Panc1 (cell line): Measurements from ENCODE around the gene MYO3B.

Experiments
- CTCF ChIP-seq: fragments of 450-650 bp; IDR thresholded peaks from 2 replicates; pipeline ENCODE4 v1.5.1; 2017; ENCODE audit warnings: mild to moderate bottlenecking
- POLR2AphosphoS5 ChIP-seq: IDR thresholded peaks from 2 replicates; pipeline ENCODE4 v1.6.1; 2012; ENCODE audit warnings: mild to moderate bottlenecking, low read depth, low read length, moderate library complexity
- TCF7L2 ChIP-seq: IDR thresholded peaks from 2 replicates; pipeline ENCODE4 v1.6.1; 2011; ENCODE audit warnings: mild to moderate bottlenecking, low read depth, low read length, inconsistent platforms
- TF ChIP-seq, protein P1 (sequence below), 2 experiments: IDR thresholded peaks; 2 replicates each; pipeline ENCODE4 v1.6.1; 2011 to 2012; ENCODE audit warnings: low read depth in 2 of 2, control low read depth in 1 of 2, low read length in 1 of 2, mild to moderate bottlenecking in 1 of 2, moderate library complexity in 1 of 2; ENCODE audit not compliant: insufficient read depth in 1 of 2

DNA sequence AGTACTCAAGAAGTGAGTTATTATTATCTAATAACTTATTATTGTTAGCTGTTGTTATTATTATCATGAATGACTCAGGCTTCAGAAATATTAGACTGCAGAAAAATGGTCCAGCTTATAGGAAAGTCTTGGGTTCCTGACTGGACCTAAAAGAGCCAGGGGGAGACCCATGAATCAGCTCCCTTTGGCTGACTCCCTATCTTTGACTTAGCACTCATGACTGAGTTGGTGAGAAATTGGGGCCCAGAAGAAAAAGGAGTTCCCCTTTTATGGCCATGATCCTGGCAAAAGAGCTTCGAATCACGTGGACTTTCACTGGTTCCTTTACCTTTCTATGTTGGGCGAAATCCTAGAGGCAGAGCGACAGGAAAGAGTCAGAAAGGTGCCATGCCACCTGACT lies 145.8 kb downstream of the MYO3B start:
- TF ChIP-seq CTCF (no peak), TCF7L2 (no peak), POLR2AphosphoS5 (no peak)
- TF ChIP-seq, protein P1, sequence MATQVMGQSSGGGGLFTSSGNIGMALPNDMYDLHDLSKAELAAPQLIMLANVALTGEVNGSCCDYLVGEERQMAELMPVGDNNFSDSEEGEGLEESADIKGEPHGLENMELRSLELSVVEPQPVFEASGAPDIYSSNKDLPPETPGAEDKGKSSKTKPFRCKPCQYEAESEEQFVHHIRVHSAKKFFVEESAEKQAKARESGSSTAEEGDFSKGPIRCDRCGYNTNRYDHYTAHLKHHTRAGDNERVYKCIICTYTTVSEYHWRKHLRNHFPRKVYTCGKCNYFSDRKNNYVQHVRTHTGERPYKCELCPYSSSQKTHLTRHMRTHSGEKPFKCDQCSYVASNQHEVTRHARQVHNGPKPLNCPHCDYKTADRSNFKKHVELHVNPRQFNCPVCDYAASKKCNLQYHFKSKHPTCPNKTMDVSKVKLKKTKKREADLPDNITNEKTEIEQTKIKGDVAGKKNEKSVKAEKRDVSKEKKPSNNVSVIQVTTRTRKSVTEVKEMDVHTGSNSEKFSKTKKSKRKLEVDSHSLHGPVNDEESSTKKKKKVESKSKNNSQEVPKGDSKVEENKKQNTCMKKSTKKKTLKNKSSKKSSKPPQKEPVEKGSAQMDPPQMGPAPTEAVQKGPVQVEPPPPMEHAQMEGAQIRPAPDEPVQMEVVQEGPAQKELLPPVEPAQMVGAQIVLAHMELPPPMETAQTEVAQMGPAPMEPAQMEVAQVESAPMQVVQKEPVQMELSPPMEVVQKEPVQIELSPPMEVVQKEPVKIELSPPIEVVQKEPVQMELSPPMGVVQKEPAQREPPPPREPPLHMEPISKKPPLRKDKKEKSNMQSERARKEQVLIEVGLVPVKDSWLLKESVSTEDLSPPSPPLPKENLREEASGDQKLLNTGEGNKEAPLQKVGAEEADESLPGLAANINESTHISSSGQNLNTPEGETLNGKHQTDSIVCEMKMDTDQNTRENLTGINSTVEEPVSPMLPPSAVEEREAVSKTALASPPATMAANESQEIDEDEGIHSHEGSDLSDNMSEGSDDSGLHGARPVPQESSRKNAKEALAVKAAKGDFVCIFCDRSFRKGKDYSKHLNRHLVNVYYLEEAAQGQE (IDR thresholded peaks at IDR 0.05; ENCODE audit: insufficient read depth in 1 of 2, low read depth in 2 of 2, low read length in 1 of 2), result no peak
